Measurements from ENCODE around the gene RIMKLB.
"Not testable (repeated sequence)": the region's sequence is repeated elsewhere in the genome, so short reads cannot be mapped to it uniquely, and the experiment has no call there.

The RIMKLB gene

GRCh38 chr12:8817856-8818255, 120.1 kb downstream of the RIMKLB start:
- no peak for DNase-seq (ENCODE audit: low read depth in 2 of 2, low spot score in 1 of 2)

- no peak for DNase-seq (ENCODE audit: low read depth in 2 of 2, low spot score in 1 of 2)
Observed at GRCh38 chr12:8818526-8818925, 120.7 kb downstream of the RIMKLB start.

- DNase-seq (ENCODE audit: low read depth in 2 of 2, low spot score in 1 of 2): no peak
Observed at GRCh38 chr12:8819666-8819980, 121.8 kb downstream of the RIMKLB start.

GRCh38 chr12:8820676-8821407, 123.1 kb downstream of the RIMKLB start:
- not testable (repeated sequence) for DNase-seq (ENCODE audit: low read depth in 2 of 2, low spot score in 1 of 2)

- DNase-seq (ENCODE audit: low read depth in 2 of 2, low spot score in 1 of 2): no peak
Observed at GRCh38 chr12:8821591-8821990, 123.8 kb downstream of the RIMKLB start.

- DNase-seq (ENCODE audit: low read depth in 2 of 2, low spot score in 1 of 2): no peak
Observed at GRCh38 chr12:8822298-8822697, 124.5 kb downstream of the RIMKLB start, which contains the start of gene A2ML1. A2ML1 (plus strand) TSS chr12:8822621; CDS start chr12:8822652, 31 bp downstream.

- no peak for DNase-seq (ENCODE audit: low read depth in 2 of 2, low spot score in 1 of 2)
Observed at GRCh38 chr12:8823565-8824300, 125.9 kb downstream of the RIMKLB start.

- DNase-seq (ENCODE audit: low read depth in 2 of 2, low spot score in 1 of 2): no peak
Observed at GRCh38 chr12:8827551-8828256, 129.9 kb downstream of the RIMKLB start.

GRCh38 chr12:8828257-8829124, 130.7 kb downstream of the RIMKLB start:
- DNase-seq (ENCODE audit: low read depth in 2 of 2, low spot score in 1 of 2): no peak

- DNase-seq (ENCODE audit: low read depth in 2 of 2, low spot score in 1 of 2): no peak
Observed at GRCh38 chr12:8829125-8829518, 131.3 kb downstream of the RIMKLB start.

- no peak for DNase-seq (ENCODE audit: low read depth in 2 of 2, low spot score in 1 of 2)
Observed at GRCh38 chr12:8829621-8830020, 131.8 kb downstream of the RIMKLB start.

GRCh38 chr12:8831116-8831515, 133.3 kb downstream of the RIMKLB start:
- DNase-seq (ENCODE audit: low read depth in 2 of 2, low spot score in 1 of 2): no peak

GRCh38 chr12:8832500-8832899, 134.7 kb downstream of the RIMKLB start:
- no peak for DNase-seq (ENCODE audit: low read depth in 2 of 2, low spot score in 1 of 2)
